HG02981 (cell line): ENCODE data around the gene CCDC183.
"Not testable (repeated sequence)": the region's sequence is repeated elsewhere in the genome, so short reads cannot be mapped to it uniquely, and the experiment has no call there.

Experiments
- ATAC-seq: cut with Tn5 transposase; IDR thresholded peaks from one replicate; pipeline ENCODE4 v1.9.1; 2021; ENCODE audit warnings: mild to moderate bottlenecking, moderate library complexity; ENCODE audit not compliant: unreplicated experiment

CCDC183 gene

DNA sequence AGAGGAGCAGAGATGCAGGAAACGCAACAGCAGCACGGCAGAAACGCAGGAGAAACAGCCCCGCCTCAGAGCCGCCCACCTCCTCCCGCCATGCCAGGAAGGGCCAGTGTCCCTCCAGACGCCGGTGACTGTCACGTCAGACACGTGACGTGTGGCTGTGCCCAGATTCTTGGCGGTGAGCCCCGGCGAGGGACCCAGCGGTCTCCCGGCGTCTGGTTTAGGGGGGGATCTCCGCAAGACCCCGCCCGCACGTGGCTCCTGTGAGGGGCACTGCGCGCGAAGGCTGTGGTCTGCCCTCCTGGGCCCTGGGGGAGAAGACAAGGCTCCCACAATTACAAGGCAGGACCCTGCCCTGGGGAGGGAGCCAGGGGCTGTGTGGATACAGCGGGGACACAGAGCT is 35.7 kb upstream of the CCDC183 start:
- no peak for ATAC-seq

- ATAC-seq, result not testable (repeated sequence)
These were observed 35.1 kb upstream of the CCDC183 start for GRCh38 chr9:136760834-136761544.

DNA sequence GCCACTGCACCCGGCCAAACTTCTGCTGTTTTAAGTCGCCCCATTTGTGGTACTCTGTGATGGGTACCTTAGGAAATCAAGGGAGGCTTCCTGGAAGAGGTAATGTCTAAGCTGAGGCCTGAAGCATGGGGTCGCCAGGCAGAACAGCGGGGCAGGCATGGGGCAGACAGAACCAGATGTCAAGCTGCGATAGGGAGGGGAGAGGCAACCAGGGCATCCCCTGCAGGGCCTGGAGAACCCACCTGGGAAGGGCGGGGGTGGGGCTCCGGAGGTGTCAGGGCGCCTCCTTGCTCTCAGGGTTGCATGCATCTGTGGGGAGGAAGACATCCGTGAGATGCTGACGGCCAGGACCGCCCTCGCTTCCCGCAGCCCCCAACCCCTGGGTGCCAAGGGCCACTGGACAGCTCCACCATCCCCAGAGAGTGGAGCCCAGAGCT is 34.6 kb upstream of the CCDC183 start:
- ATAC-seq, result no peak

DNA sequence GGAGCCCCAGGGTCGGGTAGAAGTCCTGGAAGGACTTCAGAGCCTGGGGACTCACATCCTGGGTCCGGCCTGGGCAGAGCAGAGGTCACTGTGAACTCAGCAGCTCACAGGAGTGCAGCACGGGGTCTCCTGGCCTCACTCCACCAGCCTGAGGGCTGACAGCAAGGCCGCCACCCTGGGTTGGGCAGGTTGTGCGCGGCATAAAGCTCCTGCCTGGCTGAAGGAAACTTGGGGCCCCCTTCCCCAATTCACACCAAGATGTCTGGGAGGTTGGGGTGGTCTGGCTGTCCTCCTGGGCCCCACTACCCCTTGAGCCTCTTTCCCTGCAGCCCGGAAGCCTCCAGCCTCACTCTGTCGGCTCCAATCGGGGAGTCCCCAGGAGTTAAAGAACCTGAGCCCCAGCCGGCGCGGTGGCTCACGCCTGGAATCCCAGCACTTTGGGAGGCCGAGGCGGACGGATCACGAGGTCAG is 33.9 kb upstream of the CCDC183 start:
- ATAC-seq, result no peak

- ATAC-seq, result no peak
These were observed 33.1 kb upstream of the CCDC183 start for GRCh38 chr9:136762915-136763648.

GRCh38 chr9:136763649-136764035 is 32.5 kb upstream of the CCDC183 start:
- ATAC-seq, result no peak

GRCh38 chr9:136764301-136764891 is 31.7 kb upstream of the CCDC183 start, which contains the start of gene LCN15:
LCN15 (minus strand) TSS chr9:136764518; CDS start chr9:136764488, 30 bp downstream.
- no peak for ATAC-seq

- ATAC-seq, result no peak
These were observed 31.1 kb upstream of the CCDC183 start for GRCh38 chr9:136765041-136765440.

- ATAC-seq, result peak; percentile 60
These were observed 30.3 kb upstream of the CCDC183 start for GRCh38 chr9:136765745-136766409.

- ATAC-seq, result not testable (repeated sequence)
These were observed 29.6 kb upstream of the CCDC183 start for GRCh38 chr9:136766410-136767120.

DNA sequence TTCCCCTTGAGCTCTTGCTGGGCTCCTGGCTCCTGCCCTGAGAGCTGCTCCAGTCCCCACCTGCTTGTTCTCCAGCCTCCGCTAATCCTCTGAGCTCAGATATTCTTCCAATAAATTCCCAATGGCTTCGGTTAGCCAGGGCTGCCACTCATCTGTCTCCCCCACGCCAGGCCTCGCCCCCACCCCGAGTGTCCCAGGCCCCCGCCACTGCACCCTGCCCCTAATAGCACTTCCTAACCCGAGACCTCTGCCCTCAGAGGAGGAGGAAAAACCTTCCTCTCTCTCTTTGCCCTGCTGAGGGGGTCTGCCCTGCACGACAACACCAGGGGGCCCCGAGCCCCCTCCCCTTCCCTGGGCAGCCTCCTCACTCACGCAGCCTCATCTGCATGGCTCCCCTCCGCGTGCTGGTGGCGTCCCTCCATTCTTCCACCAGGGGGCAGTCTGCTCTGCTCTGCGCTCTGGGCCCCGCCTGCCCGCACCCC is 26.4 kb upstream of the CCDC183 start:
- no peak for ATAC-seq

GRCh38 chr9:136771907-136772415 is 24.2 kb upstream of the CCDC183 start:
- ATAC-seq, result no peak

DNA sequence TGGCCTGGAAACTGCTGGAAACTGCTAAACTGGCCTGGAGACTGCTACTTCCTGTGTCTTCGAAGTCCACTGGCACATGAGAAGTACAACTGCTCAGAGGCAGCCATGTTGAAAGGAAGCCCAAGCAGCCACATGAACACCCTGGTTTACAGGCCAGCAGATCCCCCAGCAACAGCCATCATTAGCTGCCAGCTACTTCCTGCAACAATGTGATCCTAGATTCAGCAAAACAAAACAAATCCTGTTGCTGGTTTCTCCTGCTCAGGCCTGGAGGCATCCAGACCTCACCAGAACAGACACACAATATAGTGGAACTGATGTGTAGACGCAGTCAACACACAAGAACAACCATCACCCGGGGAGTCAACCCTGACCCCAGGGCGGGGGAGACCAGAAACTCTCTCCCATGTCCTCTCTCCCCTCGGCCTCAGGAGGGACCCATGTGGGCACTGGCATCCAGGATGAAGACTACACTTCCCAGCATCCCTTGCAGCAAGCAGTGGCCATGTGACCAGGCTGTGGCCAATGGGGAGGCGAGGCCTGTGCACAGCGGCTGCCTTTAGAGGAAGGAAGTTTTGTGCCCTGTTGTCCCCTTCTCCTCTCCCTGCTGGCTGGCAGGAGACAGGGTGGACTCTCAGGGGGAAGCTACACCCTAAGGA is 22.6 kb upstream of the CCDC183 start:
- ATAC-seq, result no peak

- no peak for ATAC-seq
These were observed 21.6 kb upstream of the CCDC183 start for GRCh38 chr9:136774416-136775045.

DNA sequence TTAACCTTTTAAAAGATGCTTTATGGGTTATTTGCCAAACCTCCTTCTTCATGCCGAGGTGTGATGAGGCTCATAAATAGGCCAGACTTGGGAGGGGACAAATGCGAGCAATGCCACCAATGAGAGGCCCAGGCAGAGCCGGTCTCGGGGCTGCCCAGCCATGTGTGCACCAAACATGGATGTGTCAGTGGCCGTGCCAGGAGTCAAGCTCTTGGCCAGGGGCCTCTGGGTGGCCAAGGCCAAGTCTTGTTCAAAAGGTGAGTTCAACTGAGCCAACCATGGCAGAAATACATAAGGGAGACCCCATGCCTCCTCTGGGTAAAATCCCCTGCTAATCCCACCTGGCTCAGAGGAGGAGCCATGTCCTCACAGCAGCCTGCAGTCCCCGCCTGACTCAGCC is 20.9 kb upstream of the CCDC183 start:
- ATAC-seq, result no peak

GRCh38 chr9:136776947-136777346 is 19.2 kb upstream of the CCDC183 start:
- no peak for ATAC-seq

DNA sequence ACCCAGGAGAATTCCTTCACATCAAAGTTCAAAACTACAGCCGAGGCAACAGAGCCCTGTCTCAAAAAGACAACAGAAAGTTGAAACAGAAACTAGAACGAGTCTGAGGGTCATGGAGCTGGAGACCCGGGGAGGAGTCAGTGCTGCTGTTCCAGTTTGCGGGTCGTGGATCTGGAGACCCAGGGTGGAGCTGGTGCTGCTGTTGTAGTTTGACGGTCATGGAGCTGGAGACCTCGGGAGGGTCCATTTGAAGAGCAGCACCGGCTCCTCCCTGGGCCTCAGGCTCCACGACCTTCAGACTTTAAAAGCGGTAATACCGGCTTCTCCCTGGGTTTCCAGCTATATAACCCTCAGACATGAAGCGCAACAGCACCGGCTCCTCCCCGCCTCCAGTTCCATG is 18.8 kb upstream of the CCDC183 start:
- no peak for ATAC-seq

- no peak for ATAC-seq
These were observed 16.3 kb upstream of the CCDC183 start for GRCh38 chr9:136779808-136780207.

DNA sequence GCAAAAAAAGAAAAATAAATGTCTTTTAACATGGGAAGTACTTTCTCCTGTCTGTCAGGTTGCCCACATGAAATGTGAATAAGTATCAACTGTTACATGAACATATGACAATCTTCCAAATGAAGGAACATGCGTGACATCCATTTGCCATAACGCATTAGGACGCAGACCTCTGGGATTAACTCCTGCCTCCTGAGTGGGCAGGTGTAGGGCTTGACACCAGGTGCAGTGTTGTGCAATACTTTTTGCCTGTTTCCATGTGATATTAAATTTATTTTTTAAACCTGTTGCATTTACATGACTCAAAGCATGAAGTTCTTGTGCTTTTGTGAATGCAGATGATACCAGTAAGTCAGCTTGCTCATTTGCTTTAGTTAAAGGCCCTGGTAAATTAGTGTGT is 13.7 kb upstream of the CCDC183 start:
- no peak for ATAC-seq
